Inferior parietal cortex (tissue), 1 donor: Measurements from ENCODE around the gene FARS2.
"Not testable (repeated sequence)": the region's sequence is repeated elsewhere in the genome, so short reads cannot be mapped to it uniquely, and the experiment has no call there.

ENCODE experiments used
- DNase-seq: peaks from one replicate; pipeline ENCODE4 v3.0.0-alpha.2; 2016; ENCODE audit errors: extremely low spot score

FARS2 gene

DNA sequence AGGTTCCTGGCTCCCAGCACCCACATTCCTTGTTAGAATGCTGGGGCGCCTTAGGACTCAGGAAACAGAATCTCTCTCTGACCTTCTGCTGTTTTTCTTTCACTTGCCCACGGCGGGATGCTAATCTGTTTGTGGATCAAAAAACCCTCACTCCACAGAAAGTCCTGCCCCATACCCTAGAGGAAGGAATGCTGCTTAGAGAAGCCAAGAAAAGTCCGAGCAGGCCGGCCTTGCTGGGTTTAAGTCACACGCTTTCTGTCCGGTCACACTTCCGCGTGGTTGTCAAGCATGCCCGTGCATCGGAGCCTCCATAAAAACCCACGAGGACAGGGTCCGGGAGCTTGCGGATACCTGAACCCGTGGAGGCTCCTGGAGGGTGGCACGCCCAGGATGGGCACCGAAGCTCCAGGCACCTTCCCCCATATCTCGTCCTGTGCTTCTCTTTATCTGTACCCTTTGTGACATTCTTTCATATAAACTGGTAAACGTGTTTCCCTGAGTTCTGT is 522.3 kb downstream of the FARS2 start:
- no peak for DNase-seq

DNA sequence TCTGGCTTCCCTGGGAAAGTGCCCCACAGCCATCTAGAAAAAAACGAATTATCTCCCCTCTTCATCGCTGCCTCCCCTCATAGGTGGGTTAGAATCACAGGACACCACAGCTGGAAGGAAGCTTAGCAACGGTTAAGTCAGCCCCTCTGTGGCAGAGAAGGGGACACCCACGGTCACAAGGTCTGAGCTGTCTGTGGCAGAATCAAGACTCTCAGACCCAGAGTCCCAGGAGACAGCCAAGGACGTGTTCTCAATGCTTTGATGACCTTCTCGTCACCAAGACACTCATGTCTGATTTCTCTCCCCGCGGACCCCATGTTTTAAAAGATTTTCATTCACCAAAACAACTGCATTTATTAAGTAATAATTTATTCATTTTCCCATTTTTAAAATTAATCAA is 523.9 kb downstream of the FARS2 start:
- DNase-seq, result no peak

DNA sequence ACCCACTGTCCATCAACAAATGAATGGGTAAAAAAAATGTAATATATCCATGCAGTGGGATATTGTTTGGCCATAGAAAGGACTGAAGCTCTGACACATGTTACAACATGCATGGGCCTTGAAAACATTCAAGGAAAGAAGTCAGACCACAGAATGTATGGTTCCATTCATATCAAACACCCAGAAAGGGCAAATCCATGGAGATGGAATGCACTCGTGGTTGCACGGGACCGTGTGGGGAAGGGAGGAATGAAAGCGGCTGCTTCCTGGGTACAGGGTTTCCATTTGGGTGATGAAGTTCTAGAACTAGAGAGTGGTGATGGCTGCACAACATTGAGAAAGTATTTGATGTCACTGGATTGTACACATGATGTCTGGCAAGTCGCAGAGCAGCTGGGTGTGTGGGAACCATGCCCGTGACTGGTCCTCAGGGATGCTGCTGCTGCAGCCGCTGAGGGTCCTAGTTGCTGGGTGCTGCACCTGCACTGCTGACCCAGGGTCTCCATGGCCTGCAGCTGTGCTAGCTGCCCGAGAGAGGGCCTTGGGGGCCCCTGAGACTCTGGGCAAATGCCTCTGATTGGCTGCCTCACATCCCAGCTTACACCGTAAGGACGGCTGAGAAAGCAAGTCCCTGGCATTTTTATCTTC is 525.1 kb downstream of the FARS2 start:
- DNase-seq, result no peak

DNA sequence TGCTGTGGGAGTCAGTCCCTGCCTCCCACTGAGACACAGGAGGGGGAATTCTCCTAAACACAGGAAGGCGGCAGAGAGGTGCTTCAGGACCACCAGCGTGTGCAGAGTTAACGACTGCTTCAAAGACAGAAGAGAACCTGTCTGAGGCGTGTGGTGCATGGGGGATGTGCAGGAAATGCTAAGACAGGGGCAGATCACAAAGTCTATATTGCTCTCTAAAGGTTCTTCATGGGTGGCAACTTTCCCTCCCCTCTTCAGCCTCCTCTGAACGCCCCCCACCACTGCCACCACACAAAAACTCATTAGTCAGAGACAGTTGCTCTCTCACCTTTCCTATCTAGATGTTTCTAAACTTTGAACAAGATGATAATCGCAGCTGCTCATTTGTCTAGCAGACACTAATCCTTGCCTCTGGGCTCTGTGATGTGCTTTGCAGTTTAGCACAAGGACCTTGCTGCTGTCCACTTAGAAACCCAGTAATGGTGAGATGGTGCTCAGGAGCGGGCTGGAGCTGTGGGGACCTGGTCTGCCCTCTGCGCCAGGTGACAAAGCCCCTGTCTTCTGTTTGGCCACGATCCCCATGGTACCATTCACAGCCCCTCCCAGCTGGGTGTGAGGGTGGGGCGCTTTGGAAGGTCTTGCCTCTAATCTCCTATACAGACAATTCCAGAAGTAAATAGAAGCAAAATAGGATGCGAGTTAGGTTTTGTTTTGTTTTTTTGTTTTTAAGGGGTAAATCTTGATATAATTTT is 525.8 kb downstream of the FARS2 start:
- DNase-seq, result no peak

DNA sequence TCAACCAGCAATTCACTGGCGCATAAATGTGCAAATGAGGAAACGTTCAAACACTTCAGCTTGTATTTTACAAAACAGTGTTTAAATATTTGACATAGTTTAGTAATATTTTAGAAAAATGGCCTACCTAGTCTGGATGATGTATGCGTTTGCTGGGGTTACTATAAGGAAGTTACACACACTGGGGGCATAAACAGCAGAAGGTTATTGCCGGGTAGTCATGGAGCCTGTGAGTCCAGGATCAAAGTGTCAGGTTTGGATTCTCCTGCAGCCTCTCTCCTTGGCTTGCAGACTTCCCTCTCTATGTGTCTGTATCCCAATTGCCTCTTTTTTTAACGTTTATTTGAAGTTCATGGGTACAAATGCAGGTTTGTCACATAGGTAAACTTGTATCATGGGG is 528.1 kb downstream of the FARS2 start:
- not testable (repeated sequence) for DNase-seq

DNA sequence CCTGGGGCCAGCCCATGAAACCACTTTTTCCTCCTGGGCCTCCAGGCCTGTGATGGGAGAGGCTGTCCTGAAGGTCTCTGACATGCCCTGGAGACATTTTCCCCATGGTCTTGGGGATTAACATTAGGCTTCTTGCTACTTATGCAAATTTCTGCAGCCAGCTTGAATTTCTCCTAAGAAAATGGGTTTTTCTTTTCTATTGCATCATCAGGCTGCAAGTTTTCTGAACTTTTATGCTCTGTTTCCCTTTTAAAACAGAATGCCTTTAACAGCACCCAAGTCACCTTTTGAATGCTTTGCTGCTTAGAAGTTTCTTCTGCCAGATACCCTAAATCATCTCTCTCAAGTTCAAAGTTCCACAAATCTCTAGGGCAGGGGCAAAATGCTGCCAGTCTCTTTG is 535.2 kb downstream of the FARS2 start:
- DNase-seq, result not testable (repeated sequence)

DNA sequence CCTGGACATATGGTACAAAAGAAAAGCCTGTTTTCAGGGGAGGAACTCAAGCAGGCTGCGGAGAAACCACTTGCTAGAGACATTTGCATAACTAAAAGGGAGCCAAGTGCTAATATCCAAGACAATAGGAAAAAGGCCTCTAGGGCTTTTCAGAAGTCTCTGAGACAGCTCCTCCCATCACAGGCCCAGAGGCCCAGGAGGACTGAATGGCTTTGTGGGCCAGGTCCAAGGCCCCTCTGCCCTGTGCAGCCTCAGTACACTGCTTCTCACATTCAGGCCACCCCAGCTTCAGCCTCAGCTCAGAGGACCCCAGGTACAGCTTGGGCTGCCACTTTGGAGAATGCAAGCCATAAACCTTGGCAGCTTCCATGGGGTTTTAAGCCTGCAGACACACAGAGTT is 545.1 kb downstream of the FARS2 start:
- not testable (repeated sequence) for DNase-seq

DNA sequence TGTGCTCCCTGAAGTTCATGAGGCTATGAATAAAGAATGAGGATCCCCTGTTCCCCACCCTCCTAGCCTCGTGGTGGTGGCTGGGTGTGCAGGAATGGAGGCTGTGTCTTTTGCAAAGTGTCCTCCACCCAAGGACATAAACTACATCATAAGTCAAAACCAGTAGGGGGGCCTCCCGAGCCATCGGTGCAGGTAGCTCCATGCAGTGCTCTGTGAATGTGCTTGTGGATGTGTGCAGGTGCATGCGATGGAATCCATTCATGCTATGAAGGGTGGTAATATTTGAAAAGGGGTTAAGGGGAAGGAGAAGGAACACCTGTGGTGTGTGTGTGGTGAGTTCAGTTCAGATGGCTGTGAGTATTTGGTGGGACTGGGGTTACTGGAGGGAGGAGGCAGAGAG is 548.1 kb downstream of the FARS2 start:
- no peak for DNase-seq

DNA sequence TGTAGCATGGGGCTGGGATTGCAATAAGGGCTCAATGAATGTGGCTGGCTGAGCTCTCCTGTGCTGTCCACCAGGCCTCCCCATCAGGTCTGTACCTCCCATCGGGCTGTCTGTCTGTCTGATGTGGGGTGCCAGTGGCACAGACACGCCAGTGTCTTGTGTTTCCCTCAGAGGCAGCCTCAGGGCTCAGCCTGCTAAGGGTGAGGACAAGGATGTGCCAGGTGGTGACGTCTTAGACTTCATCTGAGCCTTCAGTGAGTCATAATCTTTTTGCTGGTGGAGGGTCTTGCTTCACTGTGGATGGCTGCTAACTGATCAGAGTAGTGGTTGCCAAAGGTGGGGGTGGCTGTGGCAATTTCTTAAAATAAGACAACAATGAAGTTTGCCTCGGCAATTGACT is 550.7 kb downstream of the FARS2 start:
- no peak for DNase-seq

DNA sequence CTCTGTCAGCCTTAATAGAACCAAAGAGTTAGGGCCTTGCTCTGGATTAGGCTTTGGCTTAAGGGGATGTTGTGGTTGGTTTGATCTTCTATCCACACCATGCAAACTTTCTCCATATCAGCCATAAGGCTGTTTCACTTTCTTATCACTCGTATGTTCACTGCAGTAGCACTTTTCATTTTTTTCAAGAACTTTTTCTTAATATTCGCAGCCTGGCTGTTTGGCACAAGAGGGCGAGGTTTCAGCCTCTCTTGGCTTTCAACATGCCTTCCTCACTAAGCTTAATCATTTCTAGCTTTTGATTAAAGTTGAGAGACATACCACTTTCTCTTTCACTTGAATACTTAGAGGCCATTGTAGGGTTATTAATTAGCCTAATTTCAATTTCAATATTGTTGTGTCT is 552.3 kb downstream of the FARS2 start:
- DNase-seq, result no peak

DNA sequence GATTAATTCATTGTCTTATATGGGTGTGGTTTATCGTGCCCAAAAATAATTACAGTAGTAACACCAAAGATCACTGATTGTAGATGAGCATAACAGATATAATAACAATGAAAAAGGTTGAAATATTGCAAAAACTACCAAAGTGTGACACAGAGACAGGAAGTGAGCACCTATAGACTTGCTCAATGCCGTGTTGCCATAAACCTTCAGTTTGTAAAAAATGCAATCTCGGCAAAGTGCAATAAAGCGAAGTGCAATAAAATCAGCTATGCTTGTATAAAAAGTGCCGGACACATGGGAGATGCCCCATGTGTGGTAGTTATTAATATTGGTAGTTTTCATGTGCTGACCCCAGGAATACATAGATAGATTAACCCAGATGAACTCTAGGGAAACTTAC is 552.8 kb downstream of the FARS2 start:
- DNase-seq, result no peak

DNA sequence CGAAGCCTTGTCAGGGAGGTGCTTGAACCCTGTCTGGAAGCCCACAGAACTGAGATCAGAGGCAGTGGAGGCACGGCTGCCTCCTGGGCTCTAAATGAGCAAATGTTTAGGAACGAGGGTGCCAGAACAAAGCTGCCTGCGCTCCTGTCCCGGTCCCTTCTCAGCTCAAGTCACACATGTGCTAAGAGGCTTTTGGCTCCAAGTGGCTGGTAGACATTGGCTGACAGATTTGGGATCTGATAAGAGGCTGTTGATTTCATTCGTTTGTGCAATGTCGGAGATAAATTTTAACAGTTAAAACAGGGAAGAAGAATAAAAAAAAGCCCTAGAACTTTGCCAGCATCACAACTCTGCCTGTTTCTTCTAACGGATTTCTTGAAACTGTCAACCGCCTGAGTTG is 553.6 kb downstream of the FARS2 start:
- no peak for DNase-seq

DNA sequence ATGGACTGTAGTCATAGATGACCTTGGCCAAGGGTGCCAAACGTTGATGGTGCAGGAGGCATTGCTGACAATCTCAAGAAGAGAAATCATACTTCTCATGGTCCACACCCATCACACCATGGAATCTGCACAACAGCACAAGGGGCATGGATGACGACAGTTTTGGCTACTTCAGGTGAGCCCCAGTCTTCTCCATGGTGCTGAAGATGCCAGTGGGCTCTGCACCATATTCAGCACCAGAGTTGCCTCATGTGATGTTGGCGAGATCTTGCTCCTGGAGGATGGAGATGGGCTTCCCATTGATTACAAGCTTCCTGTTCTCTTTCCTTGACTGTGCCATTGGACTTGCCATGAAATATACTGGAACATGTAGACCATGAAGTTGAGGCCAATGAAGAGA is 556.6 kb downstream of the FARS2 start:
- DNase-seq, result no peak

DNA sequence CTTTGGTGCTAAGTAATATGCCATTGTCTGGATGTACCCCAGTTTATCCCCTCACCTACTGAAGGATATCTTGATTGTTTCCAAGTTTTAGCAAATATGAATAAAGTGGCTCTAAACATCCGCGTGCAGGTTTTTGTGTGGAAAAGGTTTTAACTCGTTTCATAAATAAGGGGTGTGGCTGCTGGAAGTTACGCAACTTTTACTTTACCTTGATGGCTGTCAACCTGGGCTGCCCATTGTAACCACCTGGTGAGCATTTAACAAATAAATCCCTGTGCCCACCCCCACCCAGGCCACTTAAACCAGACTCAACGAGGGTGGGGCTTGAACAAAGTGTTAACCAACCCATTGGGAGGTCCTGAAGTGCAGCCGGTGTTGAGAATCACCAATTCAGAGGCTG is 557.6 kb downstream of the FARS2 start:
- DNase-seq, result no peak
